Endothelial cell of umbilical vein (primary cell): Measurements from ENCODE around the gene MAML3.

Experiments used
- POLR2A ChIP-seq: IDR thresholded peaks from 2 replicates; pipeline ENCODE4 v1.6.1; 2012; ENCODE audit warnings: low read depth, mild to moderate bottlenecking, control low read depth, low read length
- TF ChIP-seq, protein P1 (sequence below), 2 donors: IDR thresholded peaks; 1 replicate in 1 of 2; 2 replicates in 1 of 2; pipeline ENCODE4 v1.5.1; 2011; ENCODE audit warnings: low read length in 2 of 2, mild to moderate bottlenecking in 2 of 2, moderate library complexity in 2 of 2, control low read depth in 1 of 2, inconsistent platforms in 1 of 2, low read depth in 1 of 2; ENCODE audit not compliant: insufficient read depth in 1 of 2; ENCODE audit errors: extremely low read depth in 1 of 2

DNA sequence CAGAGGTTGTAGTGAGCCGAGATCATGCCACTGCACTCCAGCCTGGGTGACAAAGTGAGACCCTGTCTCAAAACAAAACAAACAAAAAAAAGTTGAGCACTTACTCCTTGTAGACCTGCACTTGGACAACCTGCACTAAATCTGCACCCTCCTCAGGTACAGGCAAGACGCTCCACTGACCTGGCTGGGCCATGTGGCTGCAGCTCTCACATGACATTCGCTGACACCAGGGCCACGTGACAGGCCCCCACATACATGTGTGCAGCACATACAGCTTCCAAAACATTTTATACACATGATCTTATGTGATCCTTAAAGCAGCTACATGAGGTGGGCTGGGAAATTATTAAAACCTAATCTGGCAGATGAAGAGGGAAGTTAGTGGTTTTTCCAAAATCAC lies 425.8 kb downstream of the MAML3 start:
- TF ChIP-seq, protein P1, sequence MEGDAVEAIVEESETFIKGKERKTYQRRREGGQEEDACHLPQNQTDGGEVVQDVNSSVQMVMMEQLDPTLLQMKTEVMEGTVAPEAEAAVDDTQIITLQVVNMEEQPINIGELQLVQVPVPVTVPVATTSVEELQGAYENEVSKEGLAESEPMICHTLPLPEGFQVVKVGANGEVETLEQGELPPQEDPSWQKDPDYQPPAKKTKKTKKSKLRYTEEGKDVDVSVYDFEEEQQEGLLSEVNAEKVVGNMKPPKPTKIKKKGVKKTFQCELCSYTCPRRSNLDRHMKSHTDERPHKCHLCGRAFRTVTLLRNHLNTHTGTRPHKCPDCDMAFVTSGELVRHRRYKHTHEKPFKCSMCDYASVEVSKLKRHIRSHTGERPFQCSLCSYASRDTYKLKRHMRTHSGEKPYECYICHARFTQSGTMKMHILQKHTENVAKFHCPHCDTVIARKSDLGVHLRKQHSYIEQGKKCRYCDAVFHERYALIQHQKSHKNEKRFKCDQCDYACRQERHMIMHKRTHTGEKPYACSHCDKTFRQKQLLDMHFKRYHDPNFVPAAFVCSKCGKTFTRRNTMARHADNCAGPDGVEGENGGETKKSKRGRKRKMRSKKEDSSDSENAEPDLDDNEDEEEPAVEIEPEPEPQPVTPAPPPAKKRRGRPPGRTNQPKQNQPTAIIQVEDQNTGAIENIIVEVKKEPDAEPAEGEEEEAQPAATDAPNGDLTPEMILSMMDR (IDR thresholded peaks at IDR 0.05; ENCODE audit: extremely low read depth in 1 of 2, insufficient read depth in 1 of 2, low read depth in 1 of 2, low read length in 2 of 2), result no peak
- no peak for TF ChIP-seq POLR2A
